Measurements from ENCODE around the gene LILRB1.

DNA sequence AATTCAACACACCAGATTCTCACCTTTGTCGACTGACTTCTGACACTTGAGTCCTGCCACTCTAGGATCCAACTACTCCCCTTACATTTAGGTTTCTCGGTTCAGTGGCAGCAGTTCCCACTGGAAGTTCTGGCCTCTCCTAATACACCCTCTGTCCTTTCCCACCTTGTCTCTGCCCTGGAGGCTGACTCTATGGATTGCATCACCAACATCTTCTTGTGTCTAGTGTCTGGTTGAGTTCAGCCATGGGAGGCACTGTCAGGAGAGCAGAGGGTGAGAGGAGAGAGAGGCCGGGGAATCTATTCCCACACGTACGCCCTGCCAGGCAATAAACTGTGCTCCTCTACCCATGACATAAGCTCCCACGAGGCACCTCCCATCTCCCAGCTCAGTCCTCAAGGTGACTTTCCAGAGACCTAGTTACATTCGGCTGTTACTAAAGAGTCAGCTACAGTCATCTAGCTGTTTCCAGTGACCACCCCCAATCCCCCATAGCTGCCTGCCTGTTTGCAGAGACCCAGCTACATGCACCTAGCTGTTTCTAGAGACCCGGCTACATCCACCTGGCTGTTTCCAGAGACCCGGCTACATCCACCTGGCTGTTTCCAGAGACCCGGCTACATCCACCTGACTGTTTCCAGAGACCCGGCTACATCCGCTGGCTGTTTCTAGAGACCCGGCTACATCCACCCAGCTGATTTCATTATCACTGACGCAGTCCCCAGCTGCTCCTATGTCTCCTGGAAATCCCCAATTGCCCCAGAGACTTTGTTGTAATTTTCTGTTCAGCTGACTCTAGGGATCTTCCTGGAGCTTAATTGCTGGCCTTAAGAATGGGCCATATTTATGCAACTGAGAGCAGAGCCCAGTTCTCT, 24.4 kb downstream of the LILRB1 start:
- TF ChIP-seq, protein P1, sequence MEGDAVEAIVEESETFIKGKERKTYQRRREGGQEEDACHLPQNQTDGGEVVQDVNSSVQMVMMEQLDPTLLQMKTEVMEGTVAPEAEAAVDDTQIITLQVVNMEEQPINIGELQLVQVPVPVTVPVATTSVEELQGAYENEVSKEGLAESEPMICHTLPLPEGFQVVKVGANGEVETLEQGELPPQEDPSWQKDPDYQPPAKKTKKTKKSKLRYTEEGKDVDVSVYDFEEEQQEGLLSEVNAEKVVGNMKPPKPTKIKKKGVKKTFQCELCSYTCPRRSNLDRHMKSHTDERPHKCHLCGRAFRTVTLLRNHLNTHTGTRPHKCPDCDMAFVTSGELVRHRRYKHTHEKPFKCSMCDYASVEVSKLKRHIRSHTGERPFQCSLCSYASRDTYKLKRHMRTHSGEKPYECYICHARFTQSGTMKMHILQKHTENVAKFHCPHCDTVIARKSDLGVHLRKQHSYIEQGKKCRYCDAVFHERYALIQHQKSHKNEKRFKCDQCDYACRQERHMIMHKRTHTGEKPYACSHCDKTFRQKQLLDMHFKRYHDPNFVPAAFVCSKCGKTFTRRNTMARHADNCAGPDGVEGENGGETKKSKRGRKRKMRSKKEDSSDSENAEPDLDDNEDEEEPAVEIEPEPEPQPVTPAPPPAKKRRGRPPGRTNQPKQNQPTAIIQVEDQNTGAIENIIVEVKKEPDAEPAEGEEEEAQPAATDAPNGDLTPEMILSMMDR (conservative IDR thresholded peaks at IDR 0.05): no peak
- no peak for TF ChIP-seq EZH2 (IDR thresholded peaks at IDR 0.05; ENCODE audit: low read depth)

Data from PC-9 (cell line).